HepG2 (cell line): ENCODE data around the gene CD320. TPM values are rescaled to one million over a fixed set of nuclear protein-coding genes. Genes with fewer than 3 reads are reported as not detected.

Experiments
- AGO2 ChIP-seq: fragments of 200-400 bp; formaldehyde crosslinking; optimal IDR thresholded peaks from 2 replicates; pipeline ENCODE3; 2017; ENCODE audit warnings: mild to moderate bottlenecking, low read depth, low read length, moderate library complexity
- ARHGAP35 ChIP-seq: sonication (generic); formaldehyde crosslinking; IDR thresholded peaks from 2 replicates; pipeline ENCODE4 v1.9.0; 2022; ENCODE audit warnings: mild to moderate bottlenecking, inconsistent platforms, moderate library complexity, missing genetic modification reagents, borderline replicate concordance
- CAMTA2 ChIP-seq: sonication (generic); formaldehyde crosslinking; IDR thresholded peaks from 2 replicates; pipeline ENCODE4 v1.4.0; 2020; ENCODE audit warnings: mild to moderate bottlenecking, missing genetic modification reagents, borderline replicate concordance
- DNMT3B ChIP-seq: conservative IDR thresholded peaks from 2 replicates; pipeline ENCODE4 v1.6.1; 2016; ENCODE audit warnings: missing biosample characterization, control low read depth
- DRAP1 ChIP-seq: IDR thresholded peaks from 2 replicates; pipeline ENCODE4 v1.6.1; 2016; ENCODE audit warnings: missing genetic modification reagents, missing compliant biosample characterization
- ETV5 ChIP-seq: IDR thresholded peaks from 2 replicates; pipeline ENCODE4 v1.6.1; 2018; ENCODE audit warnings: missing biosample characterization, missing genetic modification reagents, inconsistent platforms, borderline replicate concordance
- GTF3A ChIP-seq: sonication (generic); formaldehyde crosslinking; conservative IDR thresholded peaks from 2 replicates; pipeline ENCODE4 v1.4.0; 2020; ENCODE audit warnings: mild to moderate bottlenecking, missing genetic modification reagents
- KDM5B ChIP-seq: sonication (generic); formaldehyde crosslinking; IDR thresholded peaks from 2 replicates; pipeline ENCODE4 v1.4.0; 2020; ENCODE audit warnings: missing genetic modification reagents, mild to moderate bottlenecking, borderline replicate concordance
- PCBP2 ChIP-seq: fragments of 200-400 bp; formaldehyde crosslinking; optimal IDR thresholded peaks from 2 replicates; pipeline ENCODE3; 2018; ENCODE audit warnings: low read length, low read depth; ENCODE audit not compliant: poor library complexity, severe bottlenecking
- PRMT3 ChIP-seq: sonication (generic); formaldehyde crosslinking; IDR thresholded peaks from 2 replicates; pipeline ENCODE4 v1.8.1; 2022; ENCODE audit warnings: low read depth, mild to moderate bottlenecking, moderate library complexity, missing genetic modification reagents, borderline replicate concordance
- SP1 ChIP-seq, 2 experiments: fragments of 450-650 bp in 1 of 2; sonication (generic) in 1 of 2; formaldehyde crosslinking in 1 of 2; IDR thresholded peaks; 2 replicates each; pipeline versions ENCODE4 v1.4.0 to v1.6.1; 2016 to 2020; ENCODE audit warnings: missing genetic modification reagents in 1 of 2
- ZNF615 ChIP-seq: sonication (generic); formaldehyde crosslinking; IDR thresholded peaks from 2 replicates; pipeline ENCODE4 v1.5.0; 2020; ENCODE audit warnings: mild to moderate bottlenecking, missing genetic modification reagents, borderline replicate concordance
- ZNF646 ChIP-seq: sonication (generic); formaldehyde crosslinking; IDR thresholded peaks from 2 replicates; pipeline ENCODE4 v1.9.0; 2021; ENCODE audit warnings: mild to moderate bottlenecking, missing genetic modification reagents
- ZNF652 ChIP-seq: IDR thresholded peaks from 2 replicates; pipeline ENCODE4 v1.6.1; 2016; ENCODE audit warnings: low read depth, borderline replicate concordance
- ZNF687 ChIP-seq: sonication (generic); formaldehyde crosslinking; IDR thresholded peaks from 2 replicates; pipeline ENCODE4 v1.5.1; 2020; ENCODE audit warnings: mild to moderate bottlenecking, missing genetic modification reagents, moderate library complexity
- polyA plus RNA-seq, 8 experiments: library from polyadenylated mRNA; depleted of rRNA in 3 of 8; stranded (reverse) in 7 of 8; unstranded in 1 of 8; fragments of >200 nt; fragmentation: Illumina TruSeq in 4 of 8; extraction: Trizol in 4 of 8; gene quantifications; 2 replicates each; pipeline versions ENCODE4 v1.2.1 to v1.2.3, GENCODE V29; 2011 to 2016; ENCODE audit warnings: low read depth in 4 of 8, missing spikeins in 1 of 8, mixed read lengths in 1 of 8; ENCODE audit not compliant: insufficient read depth in 1 of 8
- total RNA-seq, 5 experiments: library from RNA; depleted of rRNA; stranded (reverse); fragments of >200 nt; fragmentation: Illumina TruSeq; extraction: Trizol; gene quantifications; 2 replicates each; pipeline ENCODE4 v1.2.3, GENCODE V29; 2016; ENCODE audit warnings: low read depth in 1 of 5
- TF ChIP-seq, protein P1 (sequence below): fragments of 450-650 bp; IDR thresholded peaks from 2 replicates; pipeline ENCODE4 v1.6.1; 2017

CD320 gene
- total and polyA plus RNA-seq, 2 of the 13 experiments (the other 11 are each of a cell fraction or from before 2014, with no cell fraction given) = 83.1 to 99.9 TPM

DNA sequence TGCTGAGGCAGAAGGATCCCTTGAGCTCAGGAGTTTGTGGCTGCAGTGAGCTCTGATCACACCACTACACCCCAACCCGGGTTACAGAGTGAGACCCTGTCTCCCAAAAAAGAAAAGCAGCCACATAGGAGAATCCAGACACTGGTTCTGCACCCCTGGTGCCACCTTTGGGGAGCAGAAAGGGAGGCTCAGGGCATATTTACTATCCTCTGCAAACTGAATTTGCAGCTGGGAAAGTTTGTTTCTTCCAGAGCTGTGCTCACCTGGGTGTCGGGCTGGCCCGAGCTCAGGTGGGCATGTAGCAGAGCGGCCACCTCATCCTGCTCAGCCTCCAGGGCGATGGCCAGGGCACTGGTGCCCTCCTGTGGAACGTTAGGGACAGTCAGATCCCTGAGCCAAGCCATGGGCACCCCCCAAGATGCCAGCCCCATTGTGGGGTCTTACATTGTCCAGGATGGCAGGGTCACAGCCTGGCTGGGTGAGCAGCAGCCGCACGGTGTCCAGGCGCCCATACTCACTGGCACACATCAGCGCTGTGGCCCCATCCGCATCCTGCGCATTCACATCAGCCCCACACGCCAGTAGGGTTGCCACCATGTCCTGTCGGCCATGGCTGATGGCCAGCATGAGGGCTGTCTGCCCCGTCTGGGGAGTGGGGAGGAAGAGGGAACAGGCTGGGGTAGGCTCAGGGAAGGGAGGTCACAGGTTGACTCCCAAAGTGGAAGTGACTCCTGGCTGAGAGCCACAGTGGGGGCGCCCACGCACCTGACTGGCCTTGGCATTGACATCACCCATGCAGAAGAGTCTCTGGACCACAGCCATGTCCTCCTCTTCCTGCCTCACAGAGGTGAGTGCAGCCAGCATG lies 16.3 kb upstream of the CD320 start (continued):
- no peak for TF ChIP-seq ZNF646 (CRISPR knock-in tag)
- TF ChIP-seq AGO2 = peak; percentile 100
- no peak for TF ChIP-seq CAMTA2
- TF ChIP-seq, protein P1, sequence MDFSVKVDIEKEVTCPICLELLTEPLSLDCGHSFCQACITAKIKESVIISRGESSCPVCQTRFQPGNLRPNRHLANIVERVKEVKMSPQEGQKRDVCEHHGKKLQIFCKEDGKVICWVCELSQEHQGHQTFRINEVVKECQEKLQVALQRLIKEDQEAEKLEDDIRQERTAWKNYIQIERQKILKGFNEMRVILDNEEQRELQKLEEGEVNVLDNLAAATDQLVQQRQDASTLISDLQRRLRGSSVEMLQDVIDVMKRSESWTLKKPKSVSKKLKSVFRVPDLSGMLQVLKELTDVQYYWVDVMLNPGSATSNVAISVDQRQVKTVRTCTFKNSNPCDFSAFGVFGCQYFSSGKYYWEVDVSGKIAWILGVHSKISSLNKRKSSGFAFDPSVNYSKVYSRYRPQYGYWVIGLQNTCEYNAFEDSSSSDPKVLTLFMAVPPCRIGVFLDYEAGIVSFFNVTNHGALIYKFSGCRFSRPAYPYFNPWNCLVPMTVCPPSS = no peak
- no peak for TF ChIP-seq PCBP2
- no peak for TF ChIP-seq DNMT3B (CRISPR knock-in tag)
- TF ChIP-seq GTF3A (CRISPR knock-in tag) = no peak
- no peak for TF ChIP-seq ZNF652 (CRISPR knock-in tag)
- no peak for TF ChIP-seq ETV5 (CRISPR knock-in tag)
- TF ChIP-seq ZNF615 (CRISPR knock-in tag) = no peak
- TF ChIP-seq ZNF687 (CRISPR knock-in tag) = peak; percentile 37
- no peak for TF ChIP-seq KDM5B (CRISPR knock-in tag)
- no peak for TF ChIP-seq PRMT3 (CRISPR knock-in tag)
- TF ChIP-seq DRAP1 (CRISPR knock-in tag) = no peak
- TF ChIP-seq SP1 (IDR thresholded peaks at IDR 0.05) = no peak
- no peak for TF ChIP-seq SP1 (CRISPR knock-in tag; IDR thresholded peaks at IDR 0.05)
- TF ChIP-seq ARHGAP35 = no peak
